SK-MEL-5 (cell line): ENCODE data around the gene PCSK7. TPM values are rescaled to one million over a fixed set of nuclear protein-coding genes. Genes with fewer than 3 reads are reported as not detected.
A peak's percentile ranks its signal among the peaks of the same experiment; 100 is the strongest.
"Not testable (repeated sequence)": the region's sequence is repeated elsewhere in the genome, so short reads cannot be mapped to it uniquely, and the experiment has no call there.

Source experiments
- DNase-seq: peaks from one replicate; pipeline ENCODE4 v3.0.0-alpha.2; 2016; ENCODE audit warnings: low read depth, low spot score
- in situ Hi-C: cut with HindIII; loops from 2 replicates; pipeline ENCODE4 v1.10.0; 2016; ENCODE audit warnings: low sequenced_read_pairs, high pct_unique_total_duplicates, low pct_unique_long_range_greater_than_20kb
- polyA plus RNA-seq, 2 experiments: library from polyadenylated mRNA; depleted of rRNA; stranded (reverse); fragments of >200 nt; gene quantifications; 2 replicates each; pipeline ENCODE4 v1.2.3, GENCODE V29; 2015
- total RNA-seq: library from RNA; depleted of rRNA; stranded (reverse); fragments of >200 nt; shearing (Covaris generic); gene quantifications from 2 replicates; pipeline ENCODE4 v1.2.3, GENCODE V29; 2014; rRNA removed

Gene PCSK7, protein sequence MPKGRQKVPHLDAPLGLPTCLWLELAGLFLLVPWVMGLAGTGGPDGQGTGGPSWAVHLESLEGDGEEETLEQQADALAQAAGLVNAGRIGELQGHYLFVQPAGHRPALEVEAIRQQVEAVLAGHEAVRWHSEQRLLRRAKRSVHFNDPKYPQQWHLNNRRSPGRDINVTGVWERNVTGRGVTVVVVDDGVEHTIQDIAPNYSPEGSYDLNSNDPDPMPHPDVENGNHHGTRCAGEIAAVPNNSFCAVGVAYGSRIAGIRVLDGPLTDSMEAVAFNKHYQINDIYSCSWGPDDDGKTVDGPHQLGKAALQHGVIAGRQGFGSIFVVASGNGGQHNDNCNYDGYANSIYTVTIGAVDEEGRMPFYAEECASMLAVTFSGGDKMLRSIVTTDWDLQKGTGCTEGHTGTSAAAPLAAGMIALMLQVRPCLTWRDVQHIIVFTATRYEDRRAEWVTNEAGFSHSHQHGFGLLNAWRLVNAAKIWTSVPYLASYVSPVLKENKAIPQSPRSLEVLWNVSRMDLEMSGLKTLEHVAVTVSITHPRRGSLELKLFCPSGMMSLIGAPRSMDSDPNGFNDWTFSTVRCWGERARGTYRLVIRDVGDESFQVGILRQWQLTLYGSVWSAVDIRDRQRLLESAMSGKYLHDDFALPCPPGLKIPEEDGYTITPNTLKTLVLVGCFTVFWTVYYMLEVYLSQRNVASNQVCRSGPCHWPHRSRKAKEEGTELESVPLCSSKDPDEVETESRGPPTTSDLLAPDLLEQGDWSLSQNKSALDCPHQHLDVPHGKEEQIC
- 14.8 and 16.0 TPM in 2 replicates for total RNA-seq
- 18.6 and 25.8 TPM in 2 replicates for polyA plus RNA-seq (2015; cell fraction: cytosol; rRNA removed)
- 56.0 and 78.0 TPM in 2 replicates for polyA plus RNA-seq (2015; cell fraction: nucleus; rRNA removed)

DNA sequence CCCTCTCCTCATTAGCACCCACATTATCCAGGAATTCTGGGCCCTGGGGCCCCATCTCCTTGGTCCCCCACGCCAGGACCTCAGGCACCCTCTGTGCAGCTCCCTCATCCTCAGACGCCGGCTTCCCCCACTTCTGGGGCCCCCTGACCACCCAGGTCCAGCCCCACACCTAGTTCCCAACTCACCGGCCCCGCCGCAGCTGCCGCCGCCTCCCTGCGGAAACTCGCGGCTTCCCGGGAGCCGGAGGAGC lies at the start of gene PCSK7:
Gene PCSK7, minus strand, starts transcription at position 232 of the 250 bp plus-strand sequence. CDS start 2,229 bp downstream, outside the sequence.
- no peak for DNase-seq
- in situ Hi-C loops = no loop called here

DNA sequence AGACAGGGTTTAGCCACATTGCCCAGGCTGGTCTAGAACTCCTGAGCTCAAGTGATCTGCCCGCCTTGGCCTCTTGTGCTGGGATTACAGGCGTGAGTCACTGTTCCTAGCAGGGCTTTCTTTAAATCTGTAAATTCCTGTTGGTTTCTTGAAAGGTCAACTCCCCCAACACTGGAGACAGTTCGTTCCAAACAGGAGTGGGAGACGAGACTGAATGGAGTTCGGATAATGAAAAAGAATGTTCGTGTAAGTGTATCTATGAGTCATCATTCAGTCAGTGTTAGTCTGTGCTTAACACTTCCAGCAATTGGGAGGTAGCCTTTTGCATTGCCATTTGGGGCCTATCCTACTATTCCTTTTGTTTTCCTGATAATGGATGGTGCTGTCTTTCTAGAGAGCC lies 49.3 kb upstream of the PCSK7 start:
- DNase-seq = no peak
- in situ Hi-C loops = no loop called here

DNA sequence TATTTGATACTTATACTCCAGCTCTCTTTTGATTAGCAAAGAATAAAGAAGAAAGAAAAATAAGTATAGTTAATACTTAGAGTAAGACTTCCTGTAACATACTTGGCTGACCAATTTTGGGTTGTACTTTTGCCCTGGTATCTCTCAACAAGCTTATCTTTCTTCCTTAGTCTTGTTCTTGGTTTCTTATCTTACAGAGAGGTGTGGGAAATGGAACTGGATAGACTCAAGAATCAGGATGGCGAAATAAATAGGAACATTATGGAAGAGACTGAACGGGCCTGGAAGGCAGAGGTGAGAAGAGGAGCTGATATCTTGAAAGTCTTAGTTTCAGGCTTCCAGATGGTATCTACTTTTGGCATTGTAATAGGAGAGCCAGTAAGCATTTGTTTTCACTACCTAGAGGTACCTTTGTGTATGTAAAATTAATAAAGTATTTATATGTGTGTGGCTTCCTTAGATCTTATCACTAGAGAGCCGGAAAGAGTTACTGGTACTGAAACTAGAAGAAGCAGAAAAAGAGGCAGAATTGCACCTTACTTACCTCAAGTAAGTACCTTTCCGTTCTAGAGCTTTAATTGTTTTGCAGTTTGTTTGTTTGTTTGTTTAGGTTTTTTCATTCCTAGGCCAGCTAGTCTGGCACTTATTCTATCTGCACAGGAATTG lies 48.0 kb upstream of the PCSK7 start:
- no peak for DNase-seq
- in situ Hi-C loops = no loop called here

DNA sequence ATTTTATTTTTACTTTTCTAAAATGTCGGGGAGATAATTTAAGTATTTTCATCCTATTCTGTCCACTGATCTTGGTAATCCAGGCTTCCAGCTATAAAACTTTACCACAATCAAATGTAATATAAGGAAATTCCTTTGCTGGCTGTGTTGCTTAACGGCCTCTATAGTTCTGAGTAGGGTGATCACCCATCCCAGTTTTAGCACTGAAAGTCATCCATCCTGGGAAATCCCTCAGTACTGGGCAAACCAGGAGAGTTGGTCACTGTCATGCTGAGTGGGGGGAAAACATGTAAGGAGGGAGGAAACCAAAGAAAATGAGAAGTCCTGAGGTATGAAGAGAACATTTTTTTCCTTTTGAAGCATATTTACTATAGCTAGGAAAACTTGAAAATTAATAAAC lies 46.5 kb upstream of the PCSK7 start:
- in situ Hi-C loops = no loop called here
- DNase-seq = no peak

DNA sequence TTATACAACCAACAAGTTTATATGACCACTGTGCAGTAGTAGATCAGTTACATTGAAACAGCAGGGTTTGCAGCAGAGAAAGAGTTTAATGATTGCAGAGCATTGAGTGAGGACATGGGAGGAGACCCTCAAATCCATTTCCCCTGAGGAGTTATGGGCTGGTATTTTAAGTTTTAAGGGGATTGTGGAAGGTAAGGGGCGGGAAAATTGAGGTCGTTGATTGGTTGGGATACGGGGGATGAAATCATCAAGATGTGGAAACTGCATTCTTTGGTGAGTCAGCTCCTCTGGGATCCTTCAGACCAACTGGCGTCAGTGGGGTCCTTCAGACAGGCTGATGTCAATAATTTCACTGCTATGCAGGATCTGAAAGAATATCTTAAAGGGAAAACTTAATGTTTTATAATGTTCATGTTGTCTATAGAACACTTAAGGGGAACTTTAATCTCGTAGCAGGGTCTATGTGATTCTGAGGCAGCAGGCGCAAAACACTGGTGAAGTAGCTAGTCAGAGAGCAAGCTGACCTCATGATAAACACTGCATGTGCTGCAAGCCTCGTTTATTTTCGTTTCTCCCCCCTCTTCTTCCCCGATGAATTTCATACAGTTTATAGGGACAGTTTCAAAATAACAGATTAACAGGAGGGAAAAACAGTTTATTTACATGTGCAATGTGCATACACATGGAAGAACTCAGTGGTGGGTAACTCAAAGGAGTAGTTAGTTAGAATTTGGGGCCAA lies 41.8 kb upstream of the PCSK7 start:
- in situ Hi-C loops = no loop called here
- no peak for DNase-seq

DNA sequence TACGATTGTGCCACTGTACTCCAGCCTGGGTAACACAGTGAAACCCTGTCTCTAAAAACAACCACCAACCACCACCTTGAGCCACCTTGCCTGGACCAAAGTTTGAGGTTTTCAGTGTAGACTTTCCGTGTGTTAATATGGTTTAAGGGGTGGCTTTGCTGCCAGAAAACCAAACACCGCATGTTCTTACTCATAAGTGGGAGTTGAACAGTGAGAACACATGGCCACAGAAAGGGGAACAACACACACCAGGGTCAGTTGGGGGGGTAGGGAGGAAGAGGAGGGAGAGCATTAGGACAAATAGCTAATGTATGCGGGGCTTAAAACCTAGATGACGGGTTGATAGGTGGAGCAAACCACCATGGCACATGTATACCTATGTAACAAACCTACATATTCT lies 40.3 kb upstream of the PCSK7 start:
- not testable (repeated sequence) for DNase-seq

DNA sequence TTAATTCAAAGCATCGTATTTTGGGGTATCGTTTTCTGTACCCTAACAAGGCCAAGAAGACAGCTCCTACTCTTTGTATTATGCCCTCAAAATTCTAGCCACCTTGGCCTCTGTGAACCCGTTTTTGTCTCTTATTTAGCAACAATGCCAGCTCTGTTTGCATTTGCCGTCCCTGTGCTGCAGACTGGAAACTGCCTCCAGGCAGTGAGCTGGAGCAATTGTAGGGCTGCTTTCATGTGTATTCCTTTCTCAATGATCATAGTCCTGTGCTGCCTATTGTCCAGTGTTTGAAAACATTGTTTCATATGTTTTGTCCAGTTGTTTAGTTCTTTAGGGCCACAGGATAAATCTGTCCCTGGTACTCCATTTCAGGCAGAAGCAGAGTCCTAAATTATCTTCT lies 39.3 kb upstream of the PCSK7 start:
- peak; percentile 64 for DNase-seq
- in situ Hi-C loops = no loop called here

More for the DNA sequence above, 40.3 kb upstream of the PCSK7 start:
- in situ Hi-C loops = not testable (repeated sequence)

DNA sequence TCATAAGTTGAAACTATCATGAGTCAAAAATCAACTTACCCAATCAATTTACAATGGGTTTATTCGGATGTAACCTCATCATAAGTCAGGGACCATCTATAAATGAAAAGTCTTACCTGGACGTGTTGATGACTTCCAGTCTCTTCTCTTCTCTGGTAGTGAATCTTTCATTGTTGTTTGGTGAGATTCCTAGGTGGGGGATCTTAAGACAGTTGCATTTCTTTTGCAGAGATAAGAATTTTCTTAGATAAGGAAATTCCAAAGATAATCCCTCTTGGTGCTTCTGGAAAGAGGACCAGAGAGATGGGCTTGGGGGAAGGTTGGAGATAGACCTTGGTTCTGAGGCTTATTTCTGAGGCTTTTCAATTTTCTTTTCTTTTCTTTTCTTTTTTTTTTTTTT lies 38.0 kb upstream of the PCSK7 start:
- in situ Hi-C loops = no loop called here
- no peak for DNase-seq

DNA sequence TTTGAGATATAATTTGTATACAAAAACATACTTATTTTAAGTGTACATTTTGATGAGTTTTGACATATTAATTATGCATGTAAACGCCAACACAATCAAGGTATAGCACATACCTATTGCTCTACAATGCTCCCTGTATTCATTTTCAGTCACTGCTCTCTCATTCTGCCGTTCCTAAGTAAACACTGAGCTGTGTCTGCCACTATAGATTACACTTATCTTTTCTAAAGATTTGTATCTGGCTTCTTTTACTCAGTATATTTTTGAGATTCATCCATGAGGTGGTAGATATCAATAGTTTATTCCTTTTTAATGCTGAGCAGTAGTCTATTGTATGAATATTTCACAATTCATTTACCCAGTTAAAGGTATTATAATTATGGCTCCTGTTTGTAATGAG lies 33.9 kb upstream of the PCSK7 start:
- in situ Hi-C loops = no loop called here
- no peak for DNase-seq

DNA sequence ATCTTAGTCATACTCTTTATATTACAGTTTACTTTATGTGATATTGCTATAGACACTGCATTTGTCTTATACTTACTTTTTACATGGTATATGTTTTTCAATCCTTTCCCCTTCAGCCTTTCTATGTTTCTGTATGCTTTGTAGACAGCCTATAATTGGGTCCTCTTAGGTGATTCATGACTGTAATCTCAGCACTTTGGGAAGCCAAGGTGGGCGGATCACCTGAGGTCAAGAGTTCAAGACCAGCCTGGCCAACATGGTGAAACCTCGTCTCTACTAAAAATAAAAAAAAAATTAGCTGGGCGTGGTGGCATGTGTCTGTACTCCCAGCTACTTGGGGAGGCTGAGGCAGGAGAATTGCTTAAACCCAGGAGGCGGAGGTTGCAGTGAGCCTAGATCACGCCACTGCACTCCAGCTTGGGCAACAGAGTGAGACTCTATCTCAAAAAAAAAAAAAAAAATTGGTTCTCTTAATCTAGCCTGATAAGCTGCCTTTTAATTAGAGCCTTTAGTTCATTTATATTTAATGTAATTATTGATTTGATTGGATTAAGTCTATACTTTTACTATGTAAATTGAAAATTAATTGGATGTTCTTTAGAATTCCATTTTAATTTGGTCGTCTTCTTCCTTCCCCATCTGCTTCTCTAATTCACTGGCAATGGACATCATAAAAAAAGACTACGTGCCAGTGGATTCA lies 32.9 kb upstream of the PCSK7 start:
- in situ Hi-C loops, DNase-seq: not testable (repeated sequence)

DNA sequence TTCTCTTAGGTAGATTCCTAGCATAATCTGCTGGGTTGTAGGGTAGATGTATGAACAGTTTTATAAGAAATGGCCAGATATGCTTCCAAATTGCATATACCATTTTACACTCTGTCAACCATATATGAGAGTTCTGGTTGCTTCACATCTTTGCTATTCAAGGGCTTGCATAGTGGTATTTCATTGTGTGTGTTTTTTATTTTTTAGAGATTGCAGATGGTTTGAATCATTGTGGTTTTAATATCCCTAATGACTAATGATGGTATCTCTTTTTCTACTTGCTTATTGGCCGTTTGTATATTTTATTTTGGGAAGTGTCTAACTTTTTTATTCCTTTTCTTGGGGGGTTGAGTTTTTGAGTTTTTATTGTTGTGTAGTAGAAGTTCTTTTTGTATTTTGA lies 27.5 kb upstream of the PCSK7 start:
- in situ Hi-C loops = no loop called here
- DNase-seq = no peak

DNA sequence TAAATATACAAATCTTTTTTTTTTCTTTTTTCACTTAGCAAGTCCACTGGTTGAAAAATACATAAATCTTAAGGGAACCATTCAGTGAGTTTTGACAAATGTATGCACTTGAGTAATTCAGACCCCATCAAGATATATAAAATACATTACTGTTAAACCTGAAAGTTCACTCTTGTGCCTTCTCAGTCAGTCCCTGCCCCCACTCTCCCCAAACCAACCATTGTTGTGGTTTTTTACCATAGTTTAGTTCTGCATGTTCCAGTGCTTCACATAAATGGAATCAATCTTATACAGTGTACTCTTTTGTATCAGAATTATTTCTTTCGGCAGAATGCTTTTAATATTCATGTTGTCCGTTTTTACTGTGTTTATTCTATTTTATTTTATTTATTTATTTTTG lies 26.7 kb upstream of the PCSK7 start:
- no peak for DNase-seq
- in situ Hi-C loops = no loop called here

DNA sequence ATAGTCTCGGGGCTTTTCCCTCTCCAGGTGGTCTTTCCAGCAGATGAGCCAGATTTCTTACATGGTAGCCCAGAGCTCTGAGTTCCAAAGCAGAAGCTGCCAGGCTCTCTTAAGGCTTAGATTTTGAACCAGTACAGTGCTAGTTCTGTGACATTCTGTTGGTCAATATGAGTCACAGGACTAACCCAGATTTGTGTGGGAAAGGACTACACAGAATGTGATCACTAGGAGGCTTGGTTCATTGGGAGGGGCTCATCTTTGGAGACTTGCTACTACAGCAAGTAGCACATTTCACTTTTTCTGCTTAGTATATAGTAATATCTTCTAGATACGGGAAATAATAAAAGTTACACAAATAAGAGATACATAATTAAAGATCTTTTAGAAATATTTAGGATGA lies 24.7 kb upstream of the PCSK7 start:
- DNase-seq = no peak
- in situ Hi-C loops = no loop called here

DNA sequence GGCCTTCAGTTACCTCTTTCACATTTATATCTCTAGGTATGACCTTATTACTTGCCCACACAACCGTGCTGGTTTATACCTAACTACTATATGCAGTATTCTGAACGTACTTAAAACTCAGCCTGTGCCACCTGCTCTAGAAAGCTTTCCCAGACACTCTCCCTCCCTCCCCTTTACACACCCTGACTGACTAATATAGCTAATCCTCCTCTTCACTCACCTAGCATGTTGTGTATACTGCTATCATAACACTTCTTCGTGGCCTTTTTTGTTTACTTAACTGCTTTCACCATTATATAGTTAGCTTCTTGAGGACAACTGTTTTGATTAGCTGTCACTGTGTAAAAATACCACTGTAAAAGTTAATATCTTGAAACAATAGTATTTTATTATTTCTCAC lies 24.1 kb upstream of the PCSK7 start:
- DNase-seq = no peak
- in situ Hi-C loops = no loop called here

DNA sequence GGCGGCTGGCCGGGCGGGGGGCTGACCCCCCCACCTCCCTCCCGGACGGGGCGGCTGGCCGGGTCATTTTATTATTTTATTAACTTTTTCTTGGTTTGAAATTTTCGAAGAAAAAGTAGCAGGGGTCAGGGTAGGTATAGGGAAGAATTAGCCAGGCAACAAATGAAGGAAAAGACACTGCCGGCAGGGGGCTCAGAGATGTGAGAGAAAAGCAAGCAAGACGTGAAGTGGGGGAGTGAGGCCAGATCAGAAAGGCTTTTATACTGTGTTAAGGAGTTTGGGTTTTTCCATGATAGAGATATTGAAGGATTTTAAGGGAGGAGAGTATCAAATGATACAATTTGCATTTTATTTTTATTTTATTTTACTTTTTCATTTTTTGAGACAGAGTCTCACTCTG lies 19.6 kb upstream of the PCSK7 start:
- peak; percentile 25 for DNase-seq
- in situ Hi-C loops = no loop called here

DNA sequence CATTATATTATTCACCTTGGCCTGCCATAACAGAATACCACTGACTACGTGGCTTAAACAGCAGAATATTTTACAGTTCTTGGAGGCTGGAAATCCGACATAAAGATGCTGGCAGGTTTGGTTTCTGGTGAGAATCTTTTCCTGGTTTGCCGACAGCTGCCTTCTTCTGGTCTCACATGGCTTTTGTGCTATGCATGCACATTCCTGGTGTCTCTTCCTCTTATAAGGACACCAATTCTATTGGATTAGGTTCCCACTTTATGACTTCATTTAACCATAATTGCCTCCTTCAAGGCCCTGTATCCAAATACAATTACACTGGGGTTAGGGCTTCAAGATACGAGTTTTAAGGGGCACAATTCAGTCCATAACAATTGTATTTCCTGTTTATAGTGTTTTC lies 17.7 kb upstream of the PCSK7 start:
- no peak for DNase-seq
- in situ Hi-C loops = no loop called here

DNA sequence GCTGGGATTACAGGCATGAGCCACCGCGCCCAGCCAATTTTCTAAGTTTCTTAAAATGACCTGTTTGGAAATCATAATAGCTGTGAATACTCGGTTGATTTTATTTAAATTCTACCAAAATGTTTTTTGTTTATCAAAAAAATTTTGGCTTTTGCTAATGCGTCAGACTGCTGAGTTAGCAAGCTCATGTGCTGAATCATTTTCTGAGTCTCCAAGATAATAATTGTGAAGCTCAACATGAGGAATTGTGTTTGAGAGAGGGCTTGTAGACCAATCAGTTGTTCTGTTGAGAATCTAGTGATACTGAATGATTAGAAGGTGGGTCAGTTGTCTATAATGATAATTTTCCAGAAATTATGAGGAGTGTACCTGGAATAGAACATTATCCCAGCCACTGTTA lies 16.5 kb upstream of the PCSK7 start:
- DNase-seq = no peak
- in situ Hi-C loops = no loop called here
